NCI-H2196 treated with DMSO at 0.1 percent for 48 hours (cell line): ENCODE results near the gene DROSHA.

Experiments
- DNase-seq: peaks from one replicate; lab custom pipeline; 2025; ENCODE audit not compliant: unreplicated experiment; lab: John Stamatoyannopoulos, UW

DROSHA gene

GRCh38 chr5:31471040-31471439 lies 60.9 kb downstream of the DROSHA start:
- DNase-seq = no peak

GRCh38 chr5:31470608-31471007 lies 61.3 kb downstream of the DROSHA start:
- no peak for DNase-seq

GRCh38 chr5:31469886-31470285 lies 62.0 kb downstream of the DROSHA start:
- DNase-seq = no peak

- DNase-seq = no peak
Measured at GRCh38 chr5:31469466-31469865, 62.4 kb downstream of the DROSHA start.

GRCh38 chr5:31465291-31465690 lies 66.6 kb downstream of the DROSHA start:
- no peak for DNase-seq

- DNase-seq = no peak
Measured at GRCh38 chr5:31464081-31464480, 67.8 kb downstream of the DROSHA start.

GRCh38 chr5:31463351-31463750 lies 68.5 kb downstream of the DROSHA start:
- no peak for DNase-seq

- DNase-seq = no peak
Measured at GRCh38 chr5:31459594-31459993, 72.3 kb downstream of the DROSHA start.

- no peak for DNase-seq
Measured at GRCh38 chr5:31455172-31455571, 76.7 kb downstream of the DROSHA start.

- no peak for DNase-seq
Measured at GRCh38 chr5:31453522-31453921, 78.4 kb downstream of the DROSHA start.

- DNase-seq = no peak
Measured at GRCh38 chr5:31452314-31452713, 79.6 kb downstream of the DROSHA start.

- no peak for DNase-seq
Measured at GRCh38 chr5:31449962-31450361, 81.9 kb downstream of the DROSHA start.

GRCh38 chr5:31449174-31449573 lies 82.7 kb downstream of the DROSHA start:
- no peak for DNase-seq

- no peak for DNase-seq
Measured at GRCh38 chr5:31445041-31445600, 86.8 kb downstream of the DROSHA start.

GRCh38 chr5:31443572-31443971 lies 88.3 kb downstream of the DROSHA start:
- no peak for DNase-seq

GRCh38 chr5:31442058-31442745 lies 89.7 kb downstream of the DROSHA start:
- no peak for DNase-seq

- DNase-seq = no peak
Measured at GRCh38 chr5:31436851-31437250, 95.0 kb downstream of the DROSHA start.

GRCh38 chr5:31435730-31436129 lies 96.2 kb downstream of the DROSHA start:
- DNase-seq = no peak

GRCh38 chr5:31434898-31435297 lies 97.0 kb downstream of the DROSHA start:
- no peak for DNase-seq

- no peak for DNase-seq
Measured at GRCh38 chr5:31433229-31433628, 98.7 kb downstream of the DROSHA start.

- no peak for DNase-seq
Measured at GRCh38 chr5:31427724-31428309, 104.1 kb downstream of the DROSHA start.

- DNase-seq = no peak
Measured at GRCh38 chr5:31427013-31427723, 104.7 kb downstream of the DROSHA start.
